CD8-positive, alpha-beta memory T cell (primary cell): ENCODE measurements around the gene RASA3. TPM values are rescaled to one million over a fixed set of nuclear protein-coding genes. Genes with fewer than 3 reads are reported as not detected.

ENCODE experiments used
- CTCF ChIA-PET: fragments of 350-600 bp; sonication (Branson Sonifier 250); formaldehyde crosslinking; loops from one replicate; lab custom pipeline; 2021; ENCODE audit warnings: antibody characterized with exemption; lab: Charles Lee
- POLR2A ChIA-PET: fragments of 350-600 bp; sonication (Branson Sonifier 250); formaldehyde crosslinking; loops from one replicate; lab custom pipeline; 2021; ENCODE audit warnings: antibody characterized with exemption; lab: Charles Lee
- DNase-seq, 5 donors: peaks; one replicate each; pipeline versions ENCODE4 v3.0.0 to v3.0.0-alpha.2; 2020 to 2022; ENCODE audit warnings: mixed read lengths in 1 of 5
- H3K27ac ChIP-seq: one replicate; pipeline ENCODE4 v1.7.0; 2013; ENCODE audit warnings: low read depth, mild to moderate bottlenecking, low read length, moderate library complexity
- H3K27me3 ChIP-seq: 2 replicates; pipeline ENCODE4 v1.7.0; 2013; ENCODE audit warnings: low read length, mild to moderate bottlenecking; ENCODE audit not compliant: insufficient read depth, poor library complexity, severe bottlenecking
- H3K36me3 ChIP-seq: 2 replicates; pipeline ENCODE4 v1.7.0; 2013; ENCODE audit warnings: mild to moderate bottlenecking, low read length, moderate library complexity; ENCODE audit not compliant: insufficient read depth
- H3K4me1 ChIP-seq: 2 replicates; pipeline ENCODE4 v1.7.0; 2013; ENCODE audit warnings: mild to moderate bottlenecking, low read length, moderate library complexity; ENCODE audit not compliant: insufficient read depth
- H3K4me3 ChIP-seq: 2 replicates; pipeline ENCODE4 v1.7.0; 2013; ENCODE audit warnings: mild to moderate bottlenecking, low read length
- H3K9me3 ChIP-seq: 2 replicates; pipeline ENCODE4 v1.7.0; 2013; ENCODE audit warnings: mild to moderate bottlenecking, low read length
- H3K27ac Mint-ChIP-seq, 8 donors: one replicate each; pipeline ENCODE4 v1.8.0; 2020 to 2021; ENCODE audit warnings: mixed read lengths in 8 of 8, mild to moderate bottlenecking in 6 of 8, inconsistent platforms in 3 of 8, moderate library complexity in 3 of 8
- H3K27me3 Mint-ChIP-seq, 2 donors: one replicate each; pipeline ENCODE4 v1.8.0; 2020 to 2021; ENCODE audit warnings: mixed read lengths in 2 of 2, mild to moderate bottlenecking in 1 of 2, moderate library complexity in 1 of 2
- H3K36me3 Mint-ChIP-seq, 3 donors: one replicate each; pipeline ENCODE4 v1.8.0; 2020 to 2021; ENCODE audit warnings: mixed read lengths in 3 of 3, inconsistent platforms in 1 of 3, mild to moderate bottlenecking in 1 of 3
- H3K4me1 Mint-ChIP-seq, 3 donors: one replicate each; pipeline ENCODE4 v1.8.0; 2020 to 2021; ENCODE audit warnings: mixed read lengths in 3 of 3, inconsistent platforms in 1 of 3, mild to moderate bottlenecking in 1 of 3
- H3K4me3 Mint-ChIP-seq, 7 donors: one replicate each; pipeline ENCODE4 v1.8.0; 2020 to 2021; ENCODE audit warnings: mixed read lengths in 7 of 7, mild to moderate bottlenecking in 6 of 7, moderate library complexity in 4 of 7, inconsistent platforms in 2 of 7
- H3K9me3 Mint-ChIP-seq, 5 donors: one replicate each; pipeline ENCODE4 v1.8.0; 2020 to 2022; ENCODE audit warnings: mixed read lengths in 5 of 5, mild to moderate bottlenecking in 3 of 5, moderate library complexity in 2 of 5, inconsistent platforms in 1 of 5
- polyA plus RNA-seq: library from polyadenylated mRNA; unstranded; fragments of 300-500 nt; fragmentation: Illumina TruSeq; gene quantifications from one replicate; pipeline ENCODE4 v1.2.3, GENCODE V29; 2021
- total RNA-seq, 2 experiments: library from RNA; stranded (reverse); gene quantifications; one replicate each; pipeline ENCODE4 v1.2.3, GENCODE V29; 2021

The RASA3 gene
- total and polyA plus RNA-seq, 3 experiments from 2014 or later, result 26.4 to 123 (median 27.1) TPM

- Histone ChIP-seq H3K4me1 (peaks cover 53% of the 10 kb centered on the region), H3K36me3 (peaks cover 70% of the 10 kb centered on the region), H3K27ac (no peak overlapping the region), H3K4me3 (no peak overlapping the region), H3K9me3 (no peaks in the 10 kb centered on the region), H3K27me3 (no peaks in the 10 kb centered on the region)
- Mint-ChIP-seq H3K27ac (peak overlapping the region in 3 of 8 donors; percentile 28 to 56 (median 32)), H3K4me1 (peaks cover 32 to 82% (median 38%) of the 10 kb centered on the region in 3 donors), H3K27me3 (peaks cover 0 to 4% of the 10 kb centered on the region in 2 donors), H3K4me3 (peak overlapping the region in 1 of 7 donors; percentile 6), H3K36me3 (peaks cover 0 to 89% (median 12%) of the 10 kb centered on the region in 3 donors), H3K9me3 (peaks cover 0 to 4% (median 0%) of the 10 kb centered on the region in 5 donors)
- POLR2A ChIA-PET, result no interaction called here
- DNase-seq, result no peak
- CTCF ChIA-PET, result interaction anchor here (1.0 kb wide), 1 partner anchor 10 kb away, joined by 5 read pairs; no protein-coding TSS in a partner anchor
Measured at GRCh38 chr13:114054830-114055439, 77.5 kb downstream of the RASA3 start.

GRCh38 chr13:114054264-114054663 lies 78.2 kb downstream of the RASA3 start:
- Mint-ChIP-seq H3K27ac (peak overlapping the region in 3 of 8 donors; percentile 15 to 56 (median 28)), H3K4me3 (no peak overlapping the region), H3K27me3 (peaks cover 0 to 2% of the 10 kb centered on the region in 2 donors)

GRCh38 chr13:114053026-114053425 lies 79.4 kb downstream of the RASA3 start:
- Mint-ChIP-seq H3K4me1 (peaks cover 31 to 78% (median 40%) of the 10 kb centered on the region in 3 donors), H3K9me3 (no peaks in the 10 kb centered on the region), H3K27ac (peak overlapping the region in 4 of 8 donors; percentile 68 to 79 (median 78)), H3K4me3 (no peak overlapping the region), H3K36me3 (peaks cover 0 to 81% (median 15%) of the 10 kb centered on the region in 3 donors), H3K27me3 (peaks cover 0 to 4% of the 10 kb centered on the region in 2 donors)
- ChIA-PET POLR2A (no interaction called here), CTCF (no interaction called here)
- no peak for DNase-seq
- H3K9me3 ChIP-seq, result no peaks in the 10 kb centered on the region
- peaks cover 64% of the 10 kb centered on the region for H3K4me1 ChIP-seq
- H3K27ac ChIP-seq, result no peak overlapping the region
- H3K27me3 ChIP-seq, result no peaks in the 10 kb centered on the region
- peaks cover 52% of the 10 kb centered on the region for H3K36me3 ChIP-seq
- no peak overlapping the region for H3K4me3 ChIP-seq

More at GRCh38 chr13:114054264-114054663, 78.2 kb downstream of the RASA3 start:
- H3K4me1 Mint-ChIP-seq, result peaks cover 33 to 82% (median 38%) of the 10 kb centered on the region in 3 donors
- H3K4me1 ChIP-seq, result peaks cover 60% of the 10 kb centered on the region
- H3K36me3 Mint-ChIP-seq, result peaks cover 0 to 89% (median 12%) of the 10 kb centered on the region in 3 donors
- no peak for DNase-seq
- no peak overlapping the region for H3K27ac ChIP-seq
- CTCF ChIA-PET, result no interaction called here
- POLR2A ChIA-PET, result no interaction called here
- H3K27me3 ChIP-seq, result no peaks in the 10 kb centered on the region
- peaks cover 64% of the 10 kb centered on the region for H3K36me3 ChIP-seq
- no peak overlapping the region for H3K4me3 ChIP-seq
- H3K9me3 Mint-ChIP-seq, result peaks cover 0 to 4% (median 0%) of the 10 kb centered on the region in 5 donors
- H3K9me3 ChIP-seq, result no peaks in the 10 kb centered on the region

GRCh38 chr13:114050536-114051450 lies 81.6 kb downstream of the RASA3 start:
- DNase-seq, result no peak
- Mint-ChIP-seq H3K27ac (peak overlapping the region in 4 of 8 donors; percentile 33 to 81 (median 51)), H3K36me3 (peaks cover 3 to 80% (median 18%) of the 10 kb centered on the region in 3 donors), H3K4me3 (peak overlapping the region in 2 of 7 donors; percentile 15 to 40), H3K4me1 (peaks cover 47 to 81% (median 52%) of the 10 kb centered on the region in 3 donors), H3K27me3 (peaks cover 0 to 4% of the 10 kb centered on the region in 2 donors), H3K9me3 (no peaks in the 10 kb centered on the region)
- Histone ChIP-seq H3K4me3 (no peak overlapping the region), H3K4me1 (peaks cover 63% of the 10 kb centered on the region), H3K27me3 (no peaks in the 10 kb centered on the region), H3K36me3 (peaks cover 45% of the 10 kb centered on the region), H3K27ac (no peak overlapping the region), H3K9me3 (no peaks in the 10 kb centered on the region)
- ChIA-PET POLR2A (no interaction called here), CTCF (interaction anchor here (1.4 kb wide), 1 partner anchor 59 kb away, joined by 4 read pairs; no protein-coding TSS in a partner anchor)

- H3K27me3 Mint-ChIP-seq, result peaks cover 0 to 8% of the 10 kb centered on the region in 2 donors
- peaks cover 55 to 81% (median 62%) of the 10 kb centered on the region in 3 donors for H3K4me1 Mint-ChIP-seq
- H3K4me1 ChIP-seq, result peaks cover 73% of the 10 kb centered on the region
- no peak overlapping the region for H3K27ac ChIP-seq
- H3K4me3 ChIP-seq, result no peak overlapping the region
- peaks cover 40% of the 10 kb centered on the region for H3K36me3 ChIP-seq
- H3K36me3 Mint-ChIP-seq, result peaks cover 3 to 80% (median 20%) of the 10 kb centered on the region in 3 donors
- no peak for DNase-seq
- no peaks in the 10 kb centered on the region for H3K9me3 ChIP-seq
- H3K27ac Mint-ChIP-seq, result peak overlapping the region in 4 of 8 donors; percentile 67 to 95 (median 83)
- CTCF ChIA-PET, result interaction anchor here (1.1 to 1.3 kb wide), 2 partner anchors 12 to 178 kb away, joined by 3 read pairs; no protein-coding TSS in a partner anchor
- H3K9me3 Mint-ChIP-seq, result peaks cover 0 to 2% (median 0%) of the 10 kb centered on the region in 5 donors
- POLR2A ChIA-PET, result interaction anchor here (1.0 kb wide), 1 partner anchor 16 kb away, joined by 4 read pairs; no protein-coding TSS in a partner anchor
- peak overlapping the region in 5 of 7 donors; percentile 71 to 80 (median 75) for H3K4me3 Mint-ChIP-seq
- no peaks in the 10 kb centered on the region for H3K27me3 ChIP-seq
Measured at GRCh38 chr13:114049626-114050101, 82.8 kb downstream of the RASA3 start.

GRCh38 chr13:114049026-114049425 lies 83.4 kb downstream of the RASA3 start:
- peak overlapping the region; percentile 54 to 95 (median 83) for H3K27ac Mint-ChIP-seq
- Histone ChIP-seq H3K27me3 (no peaks in the 10 kb centered on the region), H3K4me3 (no peak overlapping the region), H3K4me1 (peaks cover 70% of the 10 kb centered on the region), H3K36me3 (peaks cover 37% of the 10 kb centered on the region), H3K27ac (no peak overlapping the region), H3K9me3 (no peaks in the 10 kb centered on the region)
- peaks cover 0 to 8% of the 10 kb centered on the region in 2 donors for H3K27me3 Mint-ChIP-seq
- H3K36me3 Mint-ChIP-seq, result peaks cover 3 to 76% (median 16%) of the 10 kb centered on the region in 3 donors
- POLR2A ChIA-PET, result interaction anchor here (0.6 to 1.0 kb wide), 2 partner anchors 12 to 16 kb away, joined by 3 to 4 read pairs; no protein-coding TSS in a partner anchor
- H3K4me1 Mint-ChIP-seq, result peaks cover 52 to 78% (median 60%) of the 10 kb centered on the region in 3 donors
- CTCF ChIA-PET, result interaction anchor here (1.1 to 1.3 kb wide), 2 partner anchors 11 to 179 kb away, joined by 3 read pairs; no protein-coding TSS in a partner anchor
- peak overlapping the region; percentile 4 to 80 (median 73) for H3K4me3 Mint-ChIP-seq
- peaks cover 0 to 2% (median 0%) of the 10 kb centered on the region in 5 donors for H3K9me3 Mint-ChIP-seq
- DNase-seq, result peak in 2 of 5 donors; percentile 48 to 63

GRCh38 chr13:114048443-114048842 lies 84.0 kb downstream of the RASA3 start:
- no peak overlapping the region for H3K4me3 ChIP-seq
- peak overlapping the region in 5 of 7 donors; percentile 41 to 82 (median 59) for H3K4me3 Mint-ChIP-seq

More at GRCh38 chr13:114048443-114048842, 84.0 kb downstream of the RASA3 start:
- Mint-ChIP-seq H3K27me3 (peaks cover 0 to 8% of the 10 kb centered on the region in 2 donors), H3K4me1 (peaks cover 52 to 75% (median 58%) of the 10 kb centered on the region in 3 donors), H3K9me3 (peaks cover 0 to 3% (median 0%) of the 10 kb centered on the region in 5 donors), H3K27ac (no peak overlapping the region), H3K36me3 (peaks cover 3 to 74% (median 14%) of the 10 kb centered on the region in 3 donors)
- ChIA-PET CTCF (interaction anchor here (1.3 kb wide), 1 partner anchor 10 kb away, joined by 3 read pairs; no protein-coding TSS in a partner anchor), POLR2A (interaction anchor here (1.0 kb wide), 1 partner anchor 17 kb away, joined by 4 read pairs; no protein-coding TSS in a partner anchor)
- DNase-seq, result no peak
- H3K27me3 ChIP-seq, result no peaks in the 10 kb centered on the region
- no peaks in the 10 kb centered on the region for H3K9me3 ChIP-seq
- H3K36me3 ChIP-seq, result peaks cover 34% of the 10 kb centered on the region
- no peak overlapping the region for H3K27ac ChIP-seq
- H3K4me1 ChIP-seq, result peaks cover 68% of the 10 kb centered on the region
